Sigmoid colon (tissue), 7 donors: ENCODE measurements around the gene GMDS. TPM values are rescaled to one million over a fixed set of nuclear protein-coding genes. Genes with fewer than 3 reads are reported as not detected.

Experiments used
- DNase-seq: peaks from one replicate; pipeline ENCODE4 v3.0.0-alpha.2; 2019
- H3K27ac ChIP-seq, 4 donors: fragments of 200-600 bp; sonication (generic); one replicate each; pipeline ENCODE4 v1.5.1; 2016 to 2019; ENCODE audit warnings: mild to moderate bottlenecking in 1 of 4
- H3K27me3 ChIP-seq, 3 donors: fragments of 200-600 bp; sonication (generic); one replicate each; pipeline ENCODE4 v1.5.1; 2019; ENCODE audit warnings: mild to moderate bottlenecking in 1 of 3
- H3K36me3 ChIP-seq, 4 donors: fragments of 200-600 bp; sonication (generic); one replicate each; pipeline ENCODE4 v1.5.1; 2016 to 2019
- H3K4me1 ChIP-seq, 4 donors: fragments of 200-600 bp; sonication (generic); one replicate each; pipeline ENCODE4 v1.5.1; 2017 to 2019
- H3K4me3 ChIP-seq, 4 donors: fragments of 200-600 bp; sonication (generic); one replicate each; pipeline ENCODE4 v1.5.1; 2017 to 2019; ENCODE audit warnings: mild to moderate bottlenecking in 2 of 4, moderate library complexity in 1 of 4
- H3K9me3 ChIP-seq, 4 donors: fragments of 200-600 bp in 3 of 4; sonication (generic) in 3 of 4; one replicate each; pipeline versions ENCODE4 v1.5.1 to v1.6.1; 2013 to 2019
- CTCF ChIP-seq, 4 experiments: fragments of 450-650 bp in 3 of 4; fragments of 200-600 bp in 1 of 4; IDR thresholded peaks; one replicate each; pipeline ENCODE4 v1.5.1; 2016 to 2019; ENCODE audit warnings: antibody characterized with exemption in 4 of 4, mild to moderate bottlenecking in 3 of 4, moderate library complexity in 2 of 4
- EP300 ChIP-seq, 4 donors: sonication (generic); formaldehyde crosslinking; IDR thresholded peaks; one replicate each; pipeline ENCODE4 v1.6.1; 2017; ENCODE audit warnings: antibody characterized with exemption in 4 of 4
- POLR2A ChIP-seq, 2 donors: fragments of 450-650 bp; IDR thresholded peaks; one replicate each; pipeline ENCODE4 v1.6.1; 2016; ENCODE audit warnings: antibody characterized with exemption in 2 of 2, mild to moderate bottlenecking in 2 of 2, moderate library complexity in 2 of 2
- POLR2AphosphoS5 ChIP-seq, 4 donors: sonication (generic); formaldehyde crosslinking; IDR thresholded peaks; one replicate each; pipeline ENCODE4 v1.6.1; 2017; ENCODE audit warnings: antibody characterized with exemption in 4 of 4
- WGBS, 2 donors: extraction: QIAGEN DNeasy Blood & Tissue Kit; methylation state at CpG; one replicate each; pipeline ENCODE4 v1.1.7; 2013; 5-methylcytosine and 5-hydroxymethylcytosine counted together
- intact Hi-C: fragments of 100-400 bp; cut with DNase I; formaldehyde crosslinking; loops from one replicate; pipeline ENCODE4 v1.15.1; 2023
- polyA plus RNA-seq, 3 donors: library from polyadenylated mRNA; stranded (reverse); fragments of 200-250 nt; gene quantifications; one replicate each; pipeline ENCODE4 v1.2.3, GENCODE V29; 2013
- total RNA-seq, 4 donors: library from RNA; depleted of rRNA; stranded (reverse); fragments of >200 nt; gene quantifications; one replicate each; pipeline ENCODE4 v1.1.0, GENCODE V29; 2016
- donor health status: healthy with polysubstance abuse.
- donor health status: Bipolar disorder and iron deficiency.
- donor health status: healthy.

The GMDS gene
- total and polyA plus RNA-seq, 7 donors: 3.1 to 173 (median 9.4) TPM

- H3K27me3 ChIP-seq: no peaks in the 10 kb centered on the region
- WGBS, 2 donors: 50 to 74% methylated on average over 7 of the region's 7 CpGs
- intact Hi-C loops: loop anchor here (10.0 kb wide), 1 partner anchor 48 kb away; no protein-coding TSS in a partner anchor
- no peaks in the 10 kb centered on the region for H3K4me1 ChIP-seq
- TF ChIP-seq POLR2A (IDR thresholded peaks at IDR 0.05) (no peak), POLR2AphosphoS5 (IDR thresholded peaks at IDR 0.05) (no peak), EP300 (IDR thresholded peaks at IDR 0.05) (no peak), CTCF (IDR thresholded peaks at IDR 0.05) (no peak)
- H3K9me3 ChIP-seq: no peaks in the 10 kb centered on the region
- DNase-seq: no peak
- no peaks in the 10 kb centered on the region for H3K36me3 ChIP-seq
- no peak overlapping the region for H3K4me3 ChIP-seq
- H3K27ac ChIP-seq: no peak overlapping the region
These were observed 159.0 kb downstream of the GMDS start for GRCh38 chr6:2086326-2086965.

- WGBS, 2 donors: 82 to 97% methylated on average over 4 of the region's 4 CpGs
- Histone ChIP-seq H3K36me3 (no peaks in the 10 kb centered on the region), H3K4me1 (no peaks in the 10 kb centered on the region), H3K27ac (no peak overlapping the region), H3K9me3 (no peaks in the 10 kb centered on the region), H3K4me3 (no peak overlapping the region), H3K27me3 (no peaks in the 10 kb centered on the region)
- no peak for TF ChIP-seq POLR2AphosphoS5 (IDR thresholded peaks at IDR 0.05)
- no peak for TF ChIP-seq EP300 (IDR thresholded peaks at IDR 0.05)
- no peak for DNase-seq
- intact Hi-C loops: loop anchor here (10.0 kb wide), 1 partner anchor 49 kb away; no protein-coding TSS in a partner anchor
These were observed 159.7 kb downstream of the GMDS start for GRCh38 chr6:2085657-2086056.

GRCh38 chr6:2081155-2082138 is 164.0 kb downstream of the GMDS start:
- Histone ChIP-seq H3K4me3 (no peak overlapping the region), H3K27me3 (no peaks in the 10 kb centered on the region), H3K36me3 (no peaks in the 10 kb centered on the region), H3K4me1 (no peaks in the 10 kb centered on the region), H3K9me3 (no peaks in the 10 kb centered on the region), H3K27ac (no peak overlapping the region)
- intact Hi-C loops: loop anchor here (10.0 kb wide), 1 partner anchor 53 kb away; no protein-coding TSS in a partner anchor
- TF ChIP-seq EP300 (IDR thresholded peaks at IDR 0.05) (no peak), CTCF (IDR thresholded peaks at IDR 0.05) (no peak), POLR2A (IDR thresholded peaks at IDR 0.05) (no peak), POLR2AphosphoS5 (IDR thresholded peaks at IDR 0.05) (no peak)
- 76 to 91% methylated on average over 9 of the region's 9 CpGs for WGBS, 2 donors
- no peak for DNase-seq

GRCh38 chr6:2078888-2079287 is 166.5 kb downstream of the GMDS start:
- 67 to 69% methylated on average over 1 of the region's 1 CpG for WGBS, 2 donors
- intact Hi-C loops: no loop called here
- Histone ChIP-seq H3K27ac (no peak overlapping the region), H3K36me3 (no peaks in the 10 kb centered on the region), H3K9me3 (no peaks in the 10 kb centered on the region), H3K4me3 (no peak overlapping the region), H3K27me3 (no peaks in the 10 kb centered on the region), H3K4me1 (no peaks in the 10 kb centered on the region)
- no peak for TF ChIP-seq POLR2AphosphoS5 (IDR thresholded peaks at IDR 0.05)
- no peak for TF ChIP-seq EP300 (IDR thresholded peaks at IDR 0.05)
- TF ChIP-seq POLR2A (IDR thresholded peaks at IDR 0.05): no peak
- TF ChIP-seq CTCF (IDR thresholded peaks at IDR 0.05): no peak
- no peak for DNase-seq

GRCh38 chr6:2077826-2078225 is 167.6 kb downstream of the GMDS start:
- Histone ChIP-seq H3K4me3 (no peak overlapping the region), H3K36me3 (no peaks in the 10 kb centered on the region), H3K4me1 (no peaks in the 10 kb centered on the region), H3K9me3 (no peaks in the 10 kb centered on the region), H3K27me3 (no peaks in the 10 kb centered on the region), H3K27ac (no peak overlapping the region)
- intact Hi-C loops: no loop called here
- DNase-seq: no peak
- TF ChIP-seq EP300 (IDR thresholded peaks at IDR 0.05): no peak
- TF ChIP-seq POLR2AphosphoS5 (IDR thresholded peaks at IDR 0.05): no peak
- no peak for TF ChIP-seq POLR2A (IDR thresholded peaks at IDR 0.05)
- no peak for TF ChIP-seq CTCF (IDR thresholded peaks at IDR 0.05)
- 98 to 100% methylated on average over 1 of the region's 1 CpG for WGBS, 2 donors
